Spinal cord (tissue), 10 donors: Measurements from ENCODE around the gene CTRL. TPM values are rescaled to one million over a fixed set of nuclear protein-coding genes. Genes with fewer than 3 reads are reported as not detected.

Experiments used
- DNase-seq, 6 donors: peaks; one replicate each; pipeline versions ENCODE4 v3.0.0 to v3.0.0-alpha.2; 2013 to 2015; ENCODE audit warnings: low spot score in 6 of 6, low read depth in 4 of 6
- H3K27ac ChIP-seq: one replicate; pipeline ENCODE4 v1.5.1; 2013; ENCODE audit warnings: low read depth, low read length, control low read depth
- H3K27me3 ChIP-seq: one replicate; pipeline ENCODE4 v1.6.1; 2013; ENCODE audit warnings: low read length; ENCODE audit not compliant: control insufficient read depth, insufficient read depth
- H3K36me3 ChIP-seq: one replicate; pipeline ENCODE4 v1.6.1; 2013; ENCODE audit warnings: low read length; ENCODE audit not compliant: control insufficient read depth, insufficient read depth
- H3K4me1 ChIP-seq: one replicate; pipeline ENCODE4 v1.6.1; 2013; ENCODE audit warnings: low read length; ENCODE audit not compliant: control insufficient read depth, insufficient read depth
- H3K4me3 ChIP-seq: one replicate; pipeline ENCODE4 v1.5.1; 2013; ENCODE audit warnings: low read depth, low read length, control low read depth
- H3K9me3 ChIP-seq: one replicate; pipeline ENCODE4 v1.6.1; 2013; ENCODE audit warnings: low read length; ENCODE audit not compliant: control insufficient read depth, insufficient read depth
- WGBS: methylation state at CpG from one replicate; pipeline ENCODE4 v1.1.5; 2013; ENCODE audit warnings: missing lambda C conversion rate; ENCODE audit not compliant: insufficient coverage; 5-methylcytosine and 5-hydroxymethylcytosine counted together
- polyA plus RNA-seq, 2 donors: library from polyadenylated mRNA; unstranded; fragments of 120-200 nt; gene quantifications; one replicate each; pipeline ENCODE4 v1.2.1, GENCODE V29; 2013; ENCODE audit not compliant: insufficient read length in 2 of 2
- total RNA-seq, 2 donors: library from RNA; depleted of rRNA in 1 of 2; stranded (reverse); fragments of 120-200 nt in 1 of 2; fragments of >200 nt in 1 of 2; gene quantifications; one replicate each; pipeline versions ENCODE4 v1.2.3 to v1.2.4, GENCODE V29; 2013 to 2014
- donor health status: healthy.

Gene CTRL
- total and polyA plus RNA-seq, 4 donors = 0.89 to 8.1 (median 3.0) TPM

DNA sequence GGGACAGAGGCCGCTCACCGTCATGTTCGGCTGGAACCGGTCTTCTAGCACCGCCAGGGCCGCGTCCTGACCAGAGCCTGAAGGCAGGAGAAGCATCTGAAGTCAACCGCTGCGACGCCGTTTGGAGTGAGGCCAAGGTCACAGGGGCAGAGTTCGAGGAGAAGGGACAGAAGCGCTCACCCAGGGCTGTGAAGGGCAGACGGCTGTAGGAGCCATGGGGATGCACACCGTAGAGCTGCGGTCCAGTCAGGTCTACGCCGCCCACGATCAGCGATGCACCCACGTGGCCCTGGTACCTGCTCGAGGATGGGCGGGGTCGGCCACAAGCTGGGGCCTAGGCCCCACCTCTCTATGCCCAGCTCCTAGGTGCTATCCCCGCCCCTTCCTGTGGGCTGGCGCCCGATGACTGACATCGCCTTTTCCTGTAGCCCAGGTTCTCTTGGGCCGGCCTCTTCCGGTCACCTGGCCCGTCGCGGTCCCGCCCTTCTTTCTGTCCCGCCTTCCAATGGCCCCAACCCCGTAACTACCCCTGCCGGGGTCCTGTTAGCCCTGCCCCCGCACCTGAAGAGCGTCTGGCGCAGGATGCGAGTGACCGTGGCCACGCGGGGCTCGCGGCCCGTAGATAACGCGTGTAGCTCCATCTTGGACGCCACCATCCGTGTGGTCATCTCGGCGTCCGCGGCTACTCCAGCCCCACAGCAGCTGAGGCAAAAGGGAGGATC lies 3.9 kb upstream of the CTRL start:
- WGBS = 0% methylated on average over 55 of the region's 55 CpGs
- Histone ChIP-seq H3K4me1 (peaks cover 32% of the 10 kb centered on the region), H3K4me3 (peak overlapping the region; percentile 97), H3K36me3 (peaks cover 53% of the 10 kb centered on the region), H3K9me3 (no peaks in the 10 kb centered on the region), H3K27ac (peak overlapping the region; percentile 96), H3K27me3 (no peaks in the 10 kb centered on the region)
- peak; percentile 85 to 99 (median 90) for DNase-seq

- Histone ChIP-seq H3K4me1 (peaks cover 32% of the 10 kb centered on the region), H3K27ac (peak overlapping the region; percentile 53), H3K27me3 (no peaks in the 10 kb centered on the region), H3K4me3 (peak overlapping the region; percentile 97), H3K9me3 (no peaks in the 10 kb centered on the region), H3K36me3 (peaks cover 54% of the 10 kb centered on the region)
- no peak for DNase-seq
- WGBS = 5% methylated on average over 13 of the region's 13 CpGs
Observed at GRCh38 chr16:67935101-67935401, 3.4 kb upstream of the CTRL start.

- peak in 1 of 6 donors; percentile 9 for DNase-seq
- Histone ChIP-seq H3K27me3 (no peaks in the 10 kb centered on the region), H3K27ac (peak overlapping the region; percentile 53), H3K4me3 (peak overlapping the region; percentile 97), H3K9me3 (no peaks in the 10 kb centered on the region), H3K36me3 (peaks cover 54% of the 10 kb centered on the region), H3K4me1 (peaks cover 32% of the 10 kb centered on the region)
- WGBS = 39% methylated on average over 13 of the region's 13 CpGs
Observed at GRCh38 chr16:67934306-67935100, 2.8 kb upstream of the CTRL start.

DNA sequence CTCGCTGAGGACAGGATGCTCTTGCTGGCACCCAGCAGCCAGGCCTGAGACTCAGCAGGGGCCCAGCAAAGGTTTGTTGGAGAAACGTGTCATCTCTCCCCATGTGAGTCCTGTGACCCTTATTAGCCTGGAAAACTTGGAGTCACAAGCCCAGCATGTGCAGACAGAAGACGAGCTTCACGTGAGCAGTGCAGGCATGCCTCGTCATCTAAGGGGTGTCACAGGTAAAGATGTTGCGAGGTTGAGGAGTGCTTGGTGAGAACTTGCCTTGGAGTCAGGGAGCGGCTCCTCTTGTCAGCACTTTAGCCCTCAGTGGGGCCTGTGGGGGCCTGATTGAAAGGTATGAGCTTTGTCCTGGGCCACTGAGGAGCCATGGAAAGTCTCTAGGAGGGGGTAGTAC lies 2.1 kb upstream of the CTRL start:
- no peak overlapping the region for H3K4me3 ChIP-seq
- DNase-seq = no peak
- H3K27me3 ChIP-seq = no peaks in the 10 kb centered on the region
- WGBS = 88% methylated on average over 7 of the region's 7 CpGs
- H3K36me3 ChIP-seq = peaks cover 54% of the 10 kb centered on the region
- peaks cover 32% of the 10 kb centered on the region for H3K4me1 ChIP-seq
- no peak overlapping the region for H3K27ac ChIP-seq
- H3K9me3 ChIP-seq = no peaks in the 10 kb centered on the region

GRCh38 chr16:67932462-67932840 lies 789 bp upstream of the CTRL start:
- H3K9me3 ChIP-seq = no peaks in the 10 kb centered on the region
- H3K4me1 ChIP-seq = peaks cover 39% of the 10 kb centered on the region
- no peaks in the 10 kb centered on the region for H3K27me3 ChIP-seq
- WGBS = 96% methylated on average over 3 of the region's 4 CpGs
- no peak overlapping the region for H3K27ac ChIP-seq
- H3K4me3 ChIP-seq = no peak overlapping the region
- DNase-seq = no peak
- H3K36me3 ChIP-seq = peaks cover 64% of the 10 kb centered on the region

DNA sequence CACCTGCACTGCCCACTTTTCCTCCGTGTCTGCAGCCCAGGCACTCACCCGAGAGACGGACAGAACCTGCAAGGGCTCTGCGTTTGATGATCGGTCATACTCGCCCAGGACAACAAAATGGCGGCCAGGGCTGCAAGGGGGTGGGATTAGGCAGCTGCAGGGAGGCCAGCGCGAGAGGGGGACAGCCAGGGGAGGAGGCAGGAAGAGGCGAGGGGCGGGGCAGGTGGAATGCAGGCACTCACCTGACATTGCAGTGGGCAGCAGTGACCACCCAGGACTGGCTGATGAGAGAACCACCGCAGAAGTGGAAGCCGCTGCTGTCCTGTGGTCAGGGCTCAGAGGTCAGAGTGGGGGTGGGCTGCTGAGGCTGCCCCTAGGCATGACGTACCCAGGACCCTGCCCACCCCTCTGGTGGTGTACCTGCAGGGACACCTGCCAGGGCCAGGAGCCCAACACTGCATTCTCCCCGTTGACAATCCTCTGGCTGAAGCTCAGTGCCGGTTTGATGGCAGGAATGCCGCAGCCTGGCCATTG lies 917 bp downstream of the CTRL start:
- H3K9me3 ChIP-seq = no peaks in the 10 kb centered on the region
- H3K36me3 ChIP-seq = peaks cover 74% of the 10 kb centered on the region
- peaks cover 43% of the 10 kb centered on the region for H3K4me1 ChIP-seq
- whole genome bisulfite sequencing = 94% methylated on average over 17 of the region's 17 CpGs
- no peaks in the 10 kb centered on the region for H3K27me3 ChIP-seq
- H3K4me3 ChIP-seq = no peak overlapping the region
- no peak overlapping the region for H3K27ac ChIP-seq
- DNase-seq = no peak

GRCh38 chr16:67930191-67930590 lies 1.5 kb downstream of the CTRL start:
- Histone ChIP-seq H3K27me3 (no peaks in the 10 kb centered on the region), H3K9me3 (no peaks in the 10 kb centered on the region), H3K36me3 (peaks cover 74% of the 10 kb centered on the region), H3K4me3 (no peak overlapping the region), H3K4me1 (peaks cover 45% of the 10 kb centered on the region), H3K27ac (no peak overlapping the region)
- no peak for DNase-seq
- whole genome bisulfite sequencing = 94% methylated on average over 14 of the region's 14 CpGs

DNA sequence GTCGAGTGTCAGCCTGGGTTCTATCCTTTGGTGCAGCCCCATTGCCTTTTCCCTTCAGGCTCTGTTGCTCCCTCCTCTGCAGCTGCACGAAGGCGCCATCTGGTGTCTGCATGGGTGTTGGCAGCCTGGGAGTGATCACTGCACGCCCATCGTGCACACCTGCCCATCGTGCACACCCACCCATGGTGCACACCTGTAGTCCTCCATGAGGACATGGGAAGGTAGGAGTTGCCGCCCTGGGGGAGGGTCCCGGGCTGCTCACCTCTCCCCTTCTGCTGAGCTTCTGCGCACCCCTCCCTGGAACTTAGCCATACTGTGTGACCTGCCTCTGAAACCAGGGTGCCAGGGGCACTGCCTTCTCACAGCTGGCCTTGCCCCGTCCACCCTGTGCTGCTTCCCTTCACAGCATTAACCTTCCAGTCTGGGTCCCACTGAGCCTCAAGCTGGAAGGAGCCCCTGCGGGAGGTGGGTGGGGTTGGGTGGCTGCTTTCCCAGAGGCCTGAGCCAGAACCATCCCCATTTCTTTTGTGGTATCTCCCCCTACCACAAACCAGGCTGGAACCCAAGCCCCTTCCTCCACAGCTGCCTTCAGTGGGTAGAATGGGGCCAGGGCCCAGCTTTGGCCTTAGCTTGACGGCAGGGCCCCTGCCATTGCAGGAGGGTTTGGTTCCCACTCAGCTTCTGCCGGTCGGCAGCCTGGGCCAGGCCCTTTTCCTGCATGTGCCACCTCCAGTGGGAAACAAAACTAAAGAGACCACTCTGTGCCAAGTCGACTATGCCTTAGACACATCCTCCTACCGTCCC lies 2.9 kb downstream of the CTRL start:
- H3K4me1 ChIP-seq = peaks cover 41% of the 10 kb centered on the region
- no peaks in the 10 kb centered on the region for H3K27me3 ChIP-seq
- H3K9me3 ChIP-seq = no peaks in the 10 kb centered on the region
- WGBS = 45% methylated on average over 14 of the region's 16 CpGs
- H3K27ac ChIP-seq = no peak overlapping the region
- H3K36me3 ChIP-seq = peaks cover 74% of the 10 kb centered on the region
- DNase-seq = peak in 3 of 6 donors; percentile 43 to 86 (median 81)
- no peak overlapping the region for H3K4me3 ChIP-seq

- H3K4me1 ChIP-seq = peaks cover 44% of the 10 kb centered on the region
- 83% methylated on average over 4 of the region's 7 CpGs for WGBS
- H3K9me3 ChIP-seq = no peaks in the 10 kb centered on the region
- peaks cover 76% of the 10 kb centered on the region for H3K36me3 ChIP-seq
- no peak overlapping the region for H3K4me3 ChIP-seq
- DNase-seq = no peak
- no peak overlapping the region for H3K27ac ChIP-seq
- H3K27me3 ChIP-seq = no peaks in the 10 kb centered on the region
Observed at GRCh38 chr16:67928147-67928546, 3.5 kb downstream of the CTRL start.
